ENCODE measurements around the gene APOC1.

DNA sequence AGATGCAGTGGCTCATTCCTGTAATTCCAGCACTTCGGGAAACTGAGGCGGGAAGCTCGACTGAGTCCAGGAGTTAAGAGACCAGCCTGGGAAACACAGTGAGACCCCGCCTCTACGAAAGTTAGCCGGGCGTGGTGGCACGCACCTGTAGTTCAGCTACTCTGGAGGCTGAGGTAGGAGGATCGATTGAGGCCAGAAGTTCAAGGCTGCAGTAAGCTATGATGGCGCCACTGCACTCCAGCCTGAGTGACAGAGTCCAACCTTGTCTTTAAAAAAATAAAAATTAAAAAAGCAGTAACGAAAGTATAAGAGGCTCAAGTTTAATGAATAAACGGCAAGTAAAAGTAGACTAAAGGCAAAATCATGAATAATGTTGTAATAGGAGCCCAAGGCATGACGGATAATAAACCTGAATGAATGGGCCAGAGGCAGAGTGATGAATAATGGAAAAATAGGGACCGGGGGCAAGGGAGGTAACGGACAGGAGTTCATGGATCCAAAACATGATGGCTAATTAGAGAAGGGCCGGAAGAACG lies 24.5 kb upstream of the APOC1 start:
- TF ChIP-seq POLR2A (IDR thresholded peaks at IDR 0.05) (no peak), CTCF (IDR thresholded peaks at IDR 0.05) (no peak)
